Fibroblast of the aortic adventitia (primary cell): ENCODE results near the gene KIAA0825. TPM values are rescaled to one million over a fixed set of nuclear protein-coding genes. Genes with fewer than 3 reads are reported as not detected.

Experiments used
- DNase-seq: peaks from one replicate; pipeline ENCODE4 v3.0.0-alpha.2; 2010; ENCODE audit warnings: low read depth
- H3K4me3 ChIP-seq: 2 replicates; pipeline ENCODE4 v1.5.1; 2011; ENCODE audit warnings: low read depth, mild to moderate bottlenecking, control low read depth, low read length, moderate library complexity
- CTCF ChIP-seq: IDR thresholded peaks from 2 replicates; pipeline ENCODE4 v1.5.1; 2011; ENCODE audit warnings: mild to moderate bottlenecking, low read length, control low read depth, inconsistent platforms; ENCODE audit not compliant: insufficient read depth
- total RNA-seq: library from RNA; depleted of rRNA; stranded (reverse); fragments of >200 nt; gene quantifications from 2 replicates; pipeline ENCODE4 v1.2.3, GENCODE V29; 2012; ENCODE audit warnings: low replicate concordance

The KIAA0825 gene, protein sequence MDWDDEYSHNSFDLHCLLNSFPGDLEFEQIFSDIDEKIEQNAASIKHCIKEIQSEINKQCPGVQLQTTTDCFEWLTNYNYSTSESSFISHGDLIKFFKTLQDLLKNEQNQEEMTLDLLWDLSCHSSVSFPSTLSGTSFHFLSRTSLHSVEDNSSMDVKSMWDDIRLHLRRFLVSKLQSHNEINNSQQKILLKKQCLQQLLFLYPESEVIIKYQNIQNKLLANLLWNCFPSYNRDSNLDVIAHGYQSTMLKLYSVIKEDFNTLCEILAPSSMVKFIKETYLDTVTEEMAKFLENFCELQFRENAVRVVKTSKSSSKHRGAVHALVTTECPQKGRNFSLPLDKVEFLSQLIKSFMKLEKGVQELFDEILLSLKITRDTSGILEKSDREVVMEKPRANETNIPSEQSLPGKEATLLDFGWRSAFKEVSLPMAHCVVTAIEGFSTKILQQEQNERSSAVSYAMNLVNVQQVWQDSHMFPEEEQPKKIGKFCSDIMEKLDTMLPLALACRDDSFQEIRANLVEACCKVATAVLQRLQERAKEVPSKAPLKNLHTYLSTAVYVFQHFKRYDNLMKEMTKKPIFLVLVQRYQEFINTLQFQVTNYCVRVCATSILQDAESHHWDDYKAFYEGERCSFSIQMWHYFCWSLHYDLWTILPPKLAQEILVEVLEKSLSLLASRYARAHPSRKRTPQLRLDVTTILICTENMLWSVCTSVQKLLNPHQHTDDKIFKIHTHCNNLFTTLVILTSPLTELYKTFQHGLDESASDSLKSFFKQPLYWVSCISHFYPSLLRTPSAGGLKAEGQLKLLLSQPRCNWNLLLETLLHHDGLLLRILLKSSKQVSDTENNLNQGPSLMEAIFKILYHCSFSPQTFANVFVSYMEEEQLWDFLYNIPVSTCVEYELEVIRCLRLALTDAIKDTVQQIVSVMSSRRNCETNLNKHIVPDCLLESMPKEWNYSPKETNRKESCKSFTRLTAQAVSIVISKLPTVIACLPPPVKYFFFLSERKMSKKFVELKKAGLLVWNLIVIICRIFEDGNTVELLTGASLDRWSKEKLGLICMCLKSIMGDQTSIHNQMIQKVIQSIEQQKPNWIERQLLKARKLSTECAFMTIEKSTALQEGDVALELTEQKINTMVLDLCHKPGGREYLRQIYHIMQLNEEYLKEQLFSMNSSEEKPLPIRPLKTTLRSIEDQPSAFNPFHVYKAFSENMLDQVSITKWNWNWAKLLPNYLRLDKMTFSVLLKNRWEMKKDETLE (N-terminal part only)
- total RNA-seq = 4.3 and 12.2 TPM in 2 replicates

DNA sequence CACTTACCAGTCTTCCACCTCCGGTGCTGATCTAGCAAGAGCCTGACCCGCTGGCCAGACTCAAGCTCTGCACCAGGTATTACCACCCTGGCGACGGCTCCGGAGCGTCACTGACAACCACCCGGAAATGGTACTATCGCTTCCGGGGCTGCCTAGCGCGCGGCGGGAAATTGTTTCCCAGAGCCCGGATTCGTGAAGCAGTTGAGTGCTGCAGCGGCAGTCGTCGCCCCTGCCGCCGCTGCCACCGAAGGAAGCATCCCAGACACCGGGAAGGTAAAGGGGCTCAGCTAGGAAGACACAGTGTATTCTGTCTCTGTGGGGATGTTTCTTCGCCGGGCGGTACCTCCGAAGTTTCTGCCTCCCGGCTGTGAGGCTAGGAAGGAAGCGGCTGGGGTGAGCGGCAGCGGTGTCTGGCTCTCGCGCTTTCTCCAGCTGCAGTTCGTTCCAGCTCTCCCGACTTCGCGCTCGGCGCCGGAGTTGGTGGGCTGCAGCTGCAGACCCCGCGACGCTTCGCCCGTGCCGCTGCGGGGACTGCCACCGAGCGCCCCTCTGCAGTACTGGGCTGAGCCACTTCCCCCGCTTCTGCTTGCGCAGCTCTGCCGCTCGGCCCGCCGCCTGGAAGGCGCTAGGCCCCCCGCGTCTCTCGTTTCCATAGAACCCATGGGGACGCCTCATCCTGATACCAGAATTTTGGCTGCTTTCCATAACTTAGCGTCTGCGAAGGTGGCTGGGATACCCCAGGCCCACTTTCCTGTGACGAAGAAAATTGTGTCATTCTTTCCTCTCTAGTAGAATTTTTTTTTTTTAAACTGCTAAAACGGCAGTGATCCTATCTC lies at the start of gene KIAA0825, which contains the start of gene SLF1:
KIAA0825 (minus strand) TSS at position 112 of the 836 bp plus-strand sequence. CDS start 81,478 bp downstream, outside the sequence.
SLF1 (plus strand) TSS at position 177 of the 836 bp plus-strand sequence. CDS start 10,142 bp downstream, outside the sequence.
- peak; percentile 80 for DNase-seq
- H3K4me3 ChIP-seq = peak within 1 kb of the TSS; percentile 89
- no peak for TF ChIP-seq CTCF

DNA sequence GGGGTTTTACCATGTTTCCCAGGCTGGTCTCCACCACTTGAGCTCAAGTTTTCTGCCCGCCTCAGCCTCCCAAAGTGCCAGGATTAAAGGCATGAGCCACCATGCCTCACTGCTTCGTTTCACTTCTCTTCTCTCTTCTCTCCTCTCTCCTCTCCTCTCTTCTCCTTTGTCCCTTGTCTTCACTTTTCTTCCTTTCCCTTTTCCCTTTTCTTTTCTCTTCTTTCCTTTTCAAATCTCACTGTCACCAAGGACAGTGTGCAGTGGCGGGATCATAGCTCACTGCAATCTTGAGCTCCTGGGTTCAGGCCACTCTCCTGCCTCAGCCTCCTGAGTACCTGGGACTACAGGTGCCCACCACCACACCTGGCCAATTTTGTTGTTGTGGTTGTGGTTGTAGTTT lies 49.5 kb upstream of the KIAA0825 start:
- H3K4me3 ChIP-seq = no peak overlapping the region
- DNase-seq = no peak
- TF ChIP-seq CTCF = no peak

- DNase-seq = no peak
- TF ChIP-seq CTCF = no peak
- no peak overlapping the region for H3K4me3 ChIP-seq
These were observed 42.7 kb upstream of the KIAA0825 start for GRCh38 chr5:94661086-94661485.

DNA sequence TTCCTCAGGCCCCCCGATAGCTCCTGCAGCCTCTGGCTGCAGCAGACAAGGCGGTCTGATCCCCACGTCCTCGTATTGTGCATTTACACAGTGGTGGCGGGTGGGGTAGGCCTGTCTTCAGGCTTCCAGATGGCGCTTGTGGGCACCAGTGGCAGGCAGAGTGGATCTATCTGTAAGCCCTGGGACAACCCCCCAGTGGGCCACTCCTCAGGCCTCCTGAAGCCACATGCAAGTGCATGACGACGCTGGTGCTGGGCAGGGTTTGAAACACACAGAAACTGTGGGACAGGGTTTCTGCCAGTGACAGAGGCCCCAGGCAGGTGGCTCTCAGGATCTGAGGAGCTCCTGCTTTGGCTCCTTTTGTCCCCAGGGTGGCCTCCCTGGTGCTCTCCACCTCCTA lies 42.1 kb upstream of the KIAA0825 start:
- TF ChIP-seq CTCF = no peak
- no peak overlapping the region for H3K4me3 ChIP-seq
- DNase-seq = no peak

DNA sequence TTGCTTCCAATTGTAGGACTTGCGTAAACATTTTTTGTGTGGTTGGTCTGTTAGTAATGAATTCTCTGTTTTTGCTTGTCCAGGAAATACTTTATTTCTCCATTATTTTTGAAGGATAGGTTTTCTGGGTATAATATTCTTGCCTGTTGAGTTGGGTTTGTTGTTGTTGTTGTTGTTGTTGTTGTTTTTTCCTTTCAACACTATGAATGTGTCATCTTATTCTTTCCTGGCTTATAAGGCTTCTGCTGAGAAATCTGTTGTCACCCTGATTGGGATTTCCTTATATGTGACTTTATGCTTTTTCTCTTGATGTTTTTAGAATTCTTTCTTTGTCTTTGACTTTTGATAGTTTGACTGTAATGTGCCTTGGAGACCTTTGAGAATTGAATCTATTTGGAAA lies 39.9 kb upstream of the KIAA0825 start:
- H3K4me3 ChIP-seq = no peak overlapping the region
- DNase-seq = no peak
- TF ChIP-seq CTCF = no peak

- DNase-seq = no peak
- TF ChIP-seq CTCF = no peak
- H3K4me3 ChIP-seq = no peak overlapping the region
These were observed 31.5 kb upstream of the KIAA0825 start for GRCh38 chr5:94649874-94650273.
